SU-DHL-6 (cell line): ENCODE results near the gene CCDC134.

Source experiments
- H2AFZ ChIP-seq: fragments of 200-600 bp; sonication (generic); 2 replicates; pipeline ENCODE4 v1.6.1; 2014; ENCODE audit warnings: low read depth, mild to moderate bottlenecking, moderate library complexity, mixed read lengths, antibody characterized with exemption, low read length; ENCODE audit not compliant: severe bottlenecking
- H3F3A ChIP-seq: fragments of 200-600 bp; shearing (Covaris generic); 2 replicates; pipeline ENCODE4 v1.6.0; 2016; ENCODE audit warnings: antibody characterized with exemption, mild to moderate bottlenecking; ENCODE audit not compliant: insufficient read depth
- H3K27ac ChIP-seq: fragments of 200-600 bp; sonication (generic); 2 replicates; pipeline ENCODE4 v1.5.1; 2016; ENCODE audit warnings: low read depth, mild to moderate bottlenecking, low read length, moderate library complexity, mixed read lengths
- H3K27me3 ChIP-seq: fragments of 200-600 bp; sonication (generic), shearing (Covaris generic); 2 replicates; pipeline ENCODE4 v1.6.0; 2014; ENCODE audit warnings: mild to moderate bottlenecking, low read length
- H3K36me3 ChIP-seq: fragments of 200-600 bp; sonication (generic); 2 replicates; pipeline ENCODE4 v1.6.1; 2014; ENCODE audit warnings: mild to moderate bottlenecking, low read length, mixed read lengths
- H3K4me2 ChIP-seq: fragments of 300-600, 200-600 bp; shearing (Covaris generic), sonication (generic); 2 replicates; pipeline ENCODE4 v1.6.0; 2014; ENCODE audit warnings: low read length, low read depth, mild to moderate bottlenecking; ENCODE audit not compliant: poor library complexity, severe bottlenecking
- H3K4me3 ChIP-seq: fragments of 200-600 bp; sonication (generic); 2 replicates; pipeline ENCODE4 v1.5.1; 2014; ENCODE audit warnings: antibody characterized with exemption, low read length, mild to moderate bottlenecking, mixed read lengths; ENCODE audit not compliant: insufficient read depth, poor library complexity, severe bottlenecking
- H3K79me2 ChIP-seq: fragments of 200-600 bp; sonication (generic); 2 replicates; pipeline ENCODE4 v1.6.1; 2014; ENCODE audit warnings: mild to moderate bottlenecking, low read length, moderate library complexity; ENCODE audit not compliant: insufficient read depth
- H3K9ac ChIP-seq: fragments of 200-600 bp; sonication (generic); 2 replicates; pipeline ENCODE4 v1.7.0; 2014; ENCODE audit warnings: mild to moderate bottlenecking, low read length
- H3K9me2 ChIP-seq: fragments of 200-600 bp; sonication (generic); replicated peaks from 2 replicates; pipeline ENCODE4 v1.6.1; 2014; ENCODE audit warnings: low read length; ENCODE audit not compliant: insufficient read depth
- H3K9me3 ChIP-seq: fragments of 200-600 bp; sonication (generic); 2 replicates; pipeline ENCODE4 v1.6.1; 2014; ENCODE audit warnings: low read length, mixed read lengths; ENCODE audit not compliant: insufficient read depth
- H4K20me1 ChIP-seq: fragments of 200-600 bp; sonication (generic); 2 replicates; pipeline ENCODE4 v1.6.1; 2014; ENCODE audit warnings: low read depth, mild to moderate bottlenecking, antibody characterized with exemption, low read length, moderate library complexity, mixed read lengths
- CTCF ChIP-seq: fragments of 200-600 bp; sonication (generic); IDR thresholded peaks from one replicate; pipeline ENCODE4 v1.5.1; 2017; ENCODE audit warnings: antibody characterized with exemption, mild to moderate bottlenecking, low read length, moderate library complexity; ENCODE audit not compliant: insufficient read depth, poor library complexity, severe bottlenecking
- EZH2phosphoT487 ChIP-seq: fragments of 200-600 bp; sonication (generic), shearing (Covaris generic); conservative IDR thresholded peaks from 2 replicates; pipeline ENCODE4 v1.6.1; 2018; ENCODE audit warnings: mild to moderate bottlenecking, antibody characterized with exemption, low read length, moderate library complexity, mixed read lengths

Gene CCDC134

GRCh38 chr22:41779929-41780505 lies 20.5 kb upstream of the CCDC134 start:
- H3K79me2 ChIP-seq: no peaks in the 10 kb centered on the region
- no peaks in the 10 kb centered on the region for H3K27me3 ChIP-seq
- no peak overlapping the region for H2AFZ ChIP-seq
- no peaks in the 10 kb centered on the region for H3K36me3 ChIP-seq
- H3K9me3 ChIP-seq: no peaks in the 10 kb centered on the region
- TF ChIP-seq EZH2phosphoT487: no peak
- no peak for TF ChIP-seq CTCF
- no peak overlapping the region for H3K4me3 ChIP-seq
- no peaks in the 10 kb centered on the region for H3K9me2 ChIP-seq
- H3K4me2 ChIP-seq: no peak overlapping the region
- no peak overlapping the region for H3K9ac ChIP-seq
- no peaks in the 10 kb centered on the region for H3F3A ChIP-seq
- no peak overlapping the region for H3K27ac ChIP-seq
- H4K20me1 ChIP-seq: no peaks in the 10 kb centered on the region

- no peaks in the 10 kb centered on the region for H3F3A ChIP-seq
- H3K27ac ChIP-seq: no peak overlapping the region
- H2AFZ ChIP-seq: no peak overlapping the region
- no peaks in the 10 kb centered on the region for H3K79me2 ChIP-seq
- H3K9ac ChIP-seq: no peak overlapping the region
- no peaks in the 10 kb centered on the region for H3K36me3 ChIP-seq
- H3K27me3 ChIP-seq: no peaks in the 10 kb centered on the region
- no peaks in the 10 kb centered on the region for H3K9me2 ChIP-seq
- no peak overlapping the region for H3K4me2 ChIP-seq
- no peaks in the 10 kb centered on the region for H3K9me3 ChIP-seq
- no peaks in the 10 kb centered on the region for H4K20me1 ChIP-seq
- no peak overlapping the region for H3K4me3 ChIP-seq
- TF ChIP-seq EZH2phosphoT487 (no peak), CTCF (no peak)
These were observed 19.6 kb upstream of the CCDC134 start for GRCh38 chr22:41780746-41781505.

GRCh38 chr22:41781507-41781906 lies 19.0 kb upstream of the CCDC134 start:
- H3K4me3 ChIP-seq: no peak overlapping the region
- no peaks in the 10 kb centered on the region for H3K79me2 ChIP-seq
- no peak overlapping the region for H3K9ac ChIP-seq
- no peak for TF ChIP-seq EZH2phosphoT487
- no peak for TF ChIP-seq CTCF
- H3K9me2 ChIP-seq: no peaks in the 10 kb centered on the region
- no peaks in the 10 kb centered on the region for H3K36me3 ChIP-seq
- no peaks in the 10 kb centered on the region for H3K9me3 ChIP-seq
- no peaks in the 10 kb centered on the region for H4K20me1 ChIP-seq
- no peak overlapping the region for H2AFZ ChIP-seq
- no peaks in the 10 kb centered on the region for H3K27me3 ChIP-seq
- no peak overlapping the region for H3K27ac ChIP-seq
- H3K4me2 ChIP-seq: no peak overlapping the region
- no peaks in the 10 kb centered on the region for H3F3A ChIP-seq
